ENCODE data around the gene GFPT2. TPM values are rescaled to one million over a fixed set of nuclear protein-coding genes. Genes with fewer than 3 reads are reported as not detected.

GFPT2 gene
- total RNA-seq, 1 experiment from 2014 or later = 8.2 TPM

DNA sequence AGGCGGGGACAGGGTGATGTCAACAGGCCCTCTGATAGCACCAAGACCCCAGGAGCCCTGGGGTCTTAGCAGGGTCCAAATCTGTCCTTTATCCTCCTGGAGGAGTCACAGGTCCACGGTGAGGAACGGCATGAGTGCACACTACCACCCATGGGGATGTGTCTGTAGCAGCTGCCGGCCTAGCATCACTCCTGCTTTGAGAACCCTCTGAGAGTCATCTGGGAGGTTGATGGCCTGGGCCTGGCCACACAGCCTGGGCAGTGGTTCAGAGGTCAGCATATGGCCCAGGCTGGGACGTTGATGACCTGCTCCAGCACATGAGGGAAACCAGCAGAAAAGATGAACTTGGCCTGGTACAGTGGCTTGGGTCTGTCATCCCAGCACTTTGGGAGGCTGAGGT, 1.8 kb upstream of the GFPT2 start:
- POLR2A ChIA-PET = interaction anchor here (2.1 kb wide), 1 partner anchor 17 kb away, joined by 8 read pairs; no protein-coding TSS in a partner anchor
- Mint-ChIP-seq H3K27ac (ENCODE audit: low read depth, unreplicated experiment) (no peak overlapping the region), H3K36me3 (ENCODE audit: insufficient read depth, unreplicated experiment) (no peaks in the 10 kb centered on the region), H3K4me1 (ENCODE audit: insufficient read depth, unreplicated experiment) (no peaks in the 10 kb centered on the region), H3K9me3 (ENCODE audit: unreplicated experiment) (no peaks in the 10 kb centered on the region), H3K27me3 (ENCODE audit: insufficient read depth, unreplicated experiment) (peaks cover 25% of the 10 kb centered on the region), H3K4me3 (ENCODE audit: unreplicated experiment) (no peak overlapping the region)
- CTCF ChIA-PET = no interaction called here
- intact Hi-C loops (cut with micrococcal nuclease) = no loop called here
- BruUV-seq (replicated peaks) = no TSS peak
- TF ChIP-seq, protein P1, sequence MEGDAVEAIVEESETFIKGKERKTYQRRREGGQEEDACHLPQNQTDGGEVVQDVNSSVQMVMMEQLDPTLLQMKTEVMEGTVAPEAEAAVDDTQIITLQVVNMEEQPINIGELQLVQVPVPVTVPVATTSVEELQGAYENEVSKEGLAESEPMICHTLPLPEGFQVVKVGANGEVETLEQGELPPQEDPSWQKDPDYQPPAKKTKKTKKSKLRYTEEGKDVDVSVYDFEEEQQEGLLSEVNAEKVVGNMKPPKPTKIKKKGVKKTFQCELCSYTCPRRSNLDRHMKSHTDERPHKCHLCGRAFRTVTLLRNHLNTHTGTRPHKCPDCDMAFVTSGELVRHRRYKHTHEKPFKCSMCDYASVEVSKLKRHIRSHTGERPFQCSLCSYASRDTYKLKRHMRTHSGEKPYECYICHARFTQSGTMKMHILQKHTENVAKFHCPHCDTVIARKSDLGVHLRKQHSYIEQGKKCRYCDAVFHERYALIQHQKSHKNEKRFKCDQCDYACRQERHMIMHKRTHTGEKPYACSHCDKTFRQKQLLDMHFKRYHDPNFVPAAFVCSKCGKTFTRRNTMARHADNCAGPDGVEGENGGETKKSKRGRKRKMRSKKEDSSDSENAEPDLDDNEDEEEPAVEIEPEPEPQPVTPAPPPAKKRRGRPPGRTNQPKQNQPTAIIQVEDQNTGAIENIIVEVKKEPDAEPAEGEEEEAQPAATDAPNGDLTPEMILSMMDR (IDR thresholded peaks at IDR 0.05; ENCODE audit: unreplicated experiment) = no peak
- no peak for DNase-seq (ENCODE audit: unreplicated experiment)

DNA sequence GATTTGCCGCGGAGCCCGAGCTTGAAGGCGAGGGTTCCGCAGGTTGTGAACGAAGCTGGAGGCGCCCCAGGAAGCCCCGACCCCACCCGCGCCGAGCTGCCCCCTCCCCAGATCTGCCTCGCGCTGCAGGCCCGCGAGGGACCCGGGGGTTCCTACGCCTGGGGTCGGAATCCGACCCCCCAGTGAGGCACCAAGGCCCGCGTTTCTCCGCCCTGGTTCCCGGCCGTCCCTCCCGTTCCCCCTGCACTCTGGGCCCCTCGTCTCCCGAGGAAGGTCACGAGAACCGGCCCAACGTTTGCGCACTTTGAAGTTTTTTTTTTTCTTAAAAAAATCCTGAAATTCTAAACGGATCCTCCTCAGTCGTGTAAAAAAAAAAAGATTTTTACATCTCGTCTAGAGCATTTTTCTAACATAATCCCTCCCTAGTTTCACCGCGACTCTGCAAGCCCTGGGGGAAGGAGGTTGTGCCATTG, 880 bp upstream of the GFPT2 start:
- no TSS peak for BruUV-seq (replicated peaks)
- H3K4me3 Mint-ChIP-seq (ENCODE audit: unreplicated experiment) = peak overlapping the region; percentile 67
- H3K4me1 Mint-ChIP-seq (ENCODE audit: insufficient read depth, unreplicated experiment) = no peaks in the 10 kb centered on the region
- no peaks in the 10 kb centered on the region for H3K36me3 Mint-ChIP-seq (ENCODE audit: insufficient read depth, unreplicated experiment)
- ChIA-PET CTCF (interaction anchor here (0.7 kb wide), 2 partner anchors 25 to 378 kb away, joined by 3 read pairs; no protein-coding TSS in a partner anchor), POLR2A (interaction anchor here (0.8 to 2.1 kb wide), 5 partner anchors 18 to 87 kb away, joined by 3 to 8 read pairs (median 4); no protein-coding TSS in a partner anchor)
- no peaks in the 10 kb centered on the region for H3K9me3 Mint-ChIP-seq (ENCODE audit: unreplicated experiment)
- H3K27ac Mint-ChIP-seq (ENCODE audit: low read depth, unreplicated experiment) = no peak overlapping the region
- TF ChIP-seq, protein P1 (IDR thresholded peaks at IDR 0.05; ENCODE audit: unreplicated experiment) = no peak
- intact Hi-C loops (cut with micrococcal nuclease) = loop anchor here (1.0 kb wide), 1 partner anchor 24 kb away; no protein-coding TSS in a partner anchor
- no peak for DNase-seq (ENCODE audit: unreplicated experiment)
- H3K27me3 Mint-ChIP-seq (ENCODE audit: insufficient read depth, unreplicated experiment) = peaks cover 25% of the 10 kb centered on the region

DNA sequence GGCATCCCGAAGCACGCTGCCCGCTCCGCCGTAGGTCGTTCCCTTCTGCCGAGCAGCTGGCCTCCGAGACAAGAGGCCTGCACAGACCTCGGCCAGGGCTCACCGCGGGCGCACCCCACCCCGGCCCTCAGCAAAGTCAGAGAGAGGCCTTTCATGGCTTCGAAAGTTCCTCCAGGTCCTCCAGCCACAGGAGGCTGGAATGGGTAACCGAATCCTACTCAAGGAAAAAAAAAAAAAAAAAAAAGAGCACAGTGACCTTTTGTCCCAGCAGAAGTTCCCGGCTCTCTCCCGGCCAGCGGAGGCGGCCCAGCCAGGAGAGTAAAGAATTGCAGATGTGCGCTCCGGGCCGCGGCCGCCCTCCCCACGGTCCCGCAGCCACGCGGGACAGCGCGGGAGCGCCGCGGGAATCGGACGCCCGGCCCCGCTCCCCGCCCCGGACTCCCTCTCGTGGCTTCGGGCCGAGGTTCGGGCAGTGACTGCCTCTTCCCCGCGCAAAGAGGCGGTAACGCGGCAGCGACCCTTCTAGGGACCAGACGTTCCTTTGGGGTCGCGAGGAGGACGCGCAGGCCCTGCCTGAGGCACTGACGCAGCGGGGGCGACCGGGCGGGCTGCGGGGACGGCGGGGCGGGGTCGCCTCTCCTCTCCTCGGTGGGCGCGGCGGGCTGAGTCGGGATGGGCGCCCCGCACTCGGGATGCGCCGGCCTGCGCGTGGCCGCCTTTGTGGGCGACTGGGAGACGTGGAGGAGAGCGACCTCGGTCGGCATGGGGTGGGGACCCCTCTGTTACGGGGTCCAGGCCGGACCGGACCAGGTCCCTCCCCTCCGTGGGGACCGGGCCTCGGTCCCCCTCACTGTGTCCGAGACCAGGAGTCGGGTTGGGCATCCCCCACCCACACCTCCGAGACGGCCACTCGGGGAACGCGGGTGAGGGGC, 754 bp downstream of the GFPT2 start:
- TF ChIP-seq, protein P1 (IDR thresholded peaks at IDR 0.05; ENCODE audit: unreplicated experiment) = no peak
- no peaks in the 10 kb centered on the region for H3K36me3 Mint-ChIP-seq (ENCODE audit: insufficient read depth, unreplicated experiment)
- CTCF ChIA-PET = interaction anchor here (1.3 kb wide), 1 partner anchor 117 kb away, joined by 4 read pairs; no protein-coding TSS in a partner anchor
- no peak for DNase-seq (ENCODE audit: unreplicated experiment)
- H3K9me3 Mint-ChIP-seq (ENCODE audit: unreplicated experiment) = no peaks in the 10 kb centered on the region
- peak overlapping the region; percentile 67 for H3K4me3 Mint-ChIP-seq (ENCODE audit: unreplicated experiment)
- intact Hi-C loops (cut with micrococcal nuclease) = loop anchor here (1.0 kb wide), 1 partner anchor 22 kb away; no protein-coding TSS in a partner anchor
- H3K27me3 Mint-ChIP-seq (ENCODE audit: insufficient read depth, unreplicated experiment) = peaks cover 25% of the 10 kb centered on the region
- no peak overlapping the region for H3K27ac Mint-ChIP-seq (ENCODE audit: low read depth, unreplicated experiment)
- H3K4me1 Mint-ChIP-seq (ENCODE audit: insufficient read depth, unreplicated experiment) = no peaks in the 10 kb centered on the region
- BruUV-seq (replicated peaks) = no TSS peak
- POLR2A ChIA-PET = interaction anchor here (1.4 to 2.1 kb wide), 2 partner anchors 20 to 75 kb away, joined by 3 to 8 read pairs; no protein-coding TSS in a partner anchor

All from MCF 10A (cell line).